Endothelial cell of umbilical vein (primary cell): ENCODE data around the gene SAT1. TPM values are rescaled to one million over a fixed set of nuclear protein-coding genes. Genes with fewer than 3 reads are reported as not detected.

Experiments used
- BruUV-seq: library from RNA; stranded (reverse); fragments of 400-500 nt; replicated peaks from 2 replicates; lab custom pipeline; 2021; lab: Mats Ljungman, UMichigan
- CTCF ChIA-PET: fragments of 300-600, 350-600 bp; sonication (Branson Sonifier 250); formaldehyde crosslinking; loops from one replicate; lab custom pipeline; 2021; ENCODE audit warnings: antibody characterized with exemption, inconsistent platforms; lab: Charles Lee
- POLR2A ChIA-PET: fragments of 300-600, 350-600 bp; sonication (Branson Sonifier 250); formaldehyde crosslinking; loops from one replicate; lab custom pipeline; 2021; ENCODE audit warnings: antibody characterized with exemption, inconsistent platforms; lab: Charles Lee
- DNase-seq: peaks from one replicate; pipeline ENCODE4 v3.0.0-alpha.2; 2011; ENCODE audit warnings: low read depth, low spot score
- FAIRE-seq: peaks from 2 replicates; lab custom pipeline; 2011; peaks lifted over from hg19 to GRCh38; lab: Jason Lieb, UNC
- H2AFZ ChIP-seq: 2 replicates; pipeline ENCODE4 v1.6.0; 2012; ENCODE audit warnings: low read depth, low read length, control low read depth, inconsistent platforms
- H3K27ac ChIP-seq: 2 replicates; pipeline ENCODE4 v1.5.1; 2011; ENCODE audit warnings: low read depth, mild to moderate bottlenecking, control low read depth, low read length, moderate library complexity; ENCODE audit not compliant: insufficient read depth
- H3K27me3 ChIP-seq, 2 experiments: 2 replicates each; pipeline versions ENCODE4 v1.6.0 to v1.6.1; 2011; ENCODE audit warnings: low read length in 2 of 2, mixed read lengths in 1 of 2; ENCODE audit not compliant: control insufficient read depth in 2 of 2, insufficient read depth in 2 of 2
- H3K36me3 ChIP-seq, 2 experiments: 2 replicates in 1 of 2; 3 replicates in 1 of 2; pipeline ENCODE4 v1.5.1; 2011; ENCODE audit warnings: low read length in 2 of 2, mild to moderate bottlenecking in 1 of 2, moderate library complexity in 1 of 2; ENCODE audit not compliant: control insufficient read depth in 2 of 2, insufficient read depth in 2 of 2; ENCODE audit errors: extremely low read depth in 1 of 2
- H3K4me1 ChIP-seq: 3 replicates; pipeline ENCODE4 v1.5.1; 2011; ENCODE audit warnings: mild to moderate bottlenecking, low read length; ENCODE audit not compliant: control insufficient read depth, insufficient read depth; ENCODE audit errors: extremely low read depth
- H3K4me2 ChIP-seq: 2 replicates; pipeline ENCODE4 v1.6.1; 2011; ENCODE audit warnings: low read length, control low read depth, mixed read lengths; ENCODE audit not compliant: insufficient read depth
- H3K4me3 ChIP-seq, 3 experiments: fragments of 200-600 bp in 1 of 3; sonication (generic), shearing (Covaris generic) in 1 of 3; replicated peaks in 1 of 3; 2 replicates each; pipeline ENCODE4 v1.5.1; 2011 to 2016; ENCODE audit warnings: control low read depth in 3 of 3, low read length in 3 of 3, mild to moderate bottlenecking in 2 of 3, inconsistent platforms in 1 of 3, low read depth in 1 of 3, moderate library complexity in 1 of 3; ENCODE audit not compliant: insufficient read depth in 1 of 3
- H3K79me2 ChIP-seq: 2 replicates; pipeline ENCODE4 v1.6.0; 2012; ENCODE audit warnings: low read length, inconsistent platforms; ENCODE audit not compliant: control insufficient read depth, insufficient read depth
- H3K9ac ChIP-seq: replicated peaks from 2 replicates; pipeline ENCODE3; 2011; ENCODE audit warnings: low read length, control low read depth; ENCODE audit not compliant: insufficient read depth; ENCODE audit errors: extremely low read depth
- H3K9me1 ChIP-seq: replicated peaks from 3 replicates; pipeline ENCODE4 v1.6.0; 2011; ENCODE audit warnings: mild to moderate bottlenecking, low read length; ENCODE audit not compliant: control insufficient read depth, insufficient read depth; ENCODE audit errors: extremely low read depth
- H3K9me3 ChIP-seq: replicated peaks from 2 replicates; pipeline ENCODE4 v1.5.1; 2012; ENCODE audit warnings: low read length, inconsistent platforms; ENCODE audit not compliant: control insufficient read depth, insufficient read depth
- H4K20me1 ChIP-seq: replicated peaks from 2 replicates; pipeline ENCODE3; 2011; ENCODE audit warnings: mild to moderate bottlenecking, low read length; ENCODE audit not compliant: control insufficient read depth, insufficient read depth; ENCODE audit errors: extremely low read depth
- CTCF ChIP-seq, 2 donors: IDR thresholded peaks; 1 replicate in 1 of 2; 2 replicates in 1 of 2; pipeline ENCODE4 v1.5.1; 2011; ENCODE audit warnings: low read length in 2 of 2, mild to moderate bottlenecking in 2 of 2, moderate library complexity in 2 of 2, control low read depth in 1 of 2, inconsistent platforms in 1 of 2, low read depth in 1 of 2; ENCODE audit not compliant: insufficient read depth in 1 of 2; ENCODE audit errors: extremely low read depth in 1 of 2
- EZH2 ChIP-seq: IDR thresholded peaks from 2 replicates; pipeline ENCODE4 v1.6.1; 2012; ENCODE audit warnings: borderline replicate concordance, low read depth, mild to moderate bottlenecking, moderate library complexity, low read length, inconsistent platforms; ENCODE audit not compliant: severe bottlenecking
- FOS ChIP-seq: IDR thresholded peaks from 2 replicates; pipeline ENCODE4 v1.6.1; 2011; ENCODE audit warnings: mild to moderate bottlenecking, low read length, moderate library complexity, borderline replicate concordance; ENCODE audit not compliant: insufficient read depth
- GATA2 ChIP-seq: IDR thresholded peaks from 2 replicates; pipeline ENCODE4 v1.7.0; 2011; ENCODE audit warnings: low read depth, mild to moderate bottlenecking, moderate library complexity, mixed read lengths, low read length; ENCODE audit not compliant: insufficient read length, insufficient read depth
- JUN ChIP-seq: IDR thresholded peaks from 2 replicates; pipeline ENCODE4 v1.6.1; 2011; ENCODE audit warnings: borderline replicate concordance, low read depth; ENCODE audit not compliant: insufficient read length, insufficient read depth
- MAX ChIP-seq: IDR thresholded peaks from 2 replicates; pipeline ENCODE4 v1.6.1; 2011; ENCODE audit not compliant: insufficient read depth, insufficient read length
- MYC ChIP-seq: IDR thresholded peaks from one replicate; pipeline ENCODE4 v1.6.1; 2011; ENCODE audit warnings: mild to moderate bottlenecking, low read depth, low read length
- POLR2A ChIP-seq: IDR thresholded peaks from 2 replicates; pipeline ENCODE4 v1.6.1; 2012; ENCODE audit warnings: low read depth, mild to moderate bottlenecking, control low read depth, low read length
- POLR2AphosphoS5 ChIP-seq: IDR thresholded peaks from 2 replicates; pipeline ENCODE4 v1.6.1; 2012; ENCODE audit warnings: low read depth, mild to moderate bottlenecking, control low read depth, low read length, moderate library complexity; ENCODE audit not compliant: insufficient read depth
- dilution Hi-C: fragments of 300-500 bp; cut with MboI; formaldehyde crosslinking; loops from one replicate; pipeline ENCODE4 v1.15.0; 2019; ENCODE audit warnings: low sequenced_read_pairs; ENCODE audit not compliant: extremely low pct_ligation_motif_present
- intact Hi-C: fragments of 100-400 bp; cut with micrococcal nuclease; formaldehyde crosslinking; loops from one replicate; pipeline ENCODE4 v1.10.0; 2022
- polyA plus RNA-seq, 4 experiments: library from polyadenylated mRNA; depleted of rRNA in 3 of 4; stranded (reverse) in 3 of 4; unstranded in 1 of 4; fragments of >200 nt; gene quantifications; 2 replicates each; pipeline versions ENCODE4 v1.2.1 to v1.2.3, GENCODE V29; 2011 to 2012; ENCODE audit warnings: missing spikeins in 1 of 4
- total RNA-seq: library from RNA; stranded (reverse); gene quantifications from 2 replicates; pipeline ENCODE4 v1.2.3, GENCODE V29; 2021

Gene SAT1
- total and polyA plus RNA-seq, 2 donors (not counting 3 experiments of a cell fraction or from before 2014, with no cell fraction given) = 289 to 526 TPM

- no peak overlapping the region for H3K4me2 ChIP-seq
- H3K27ac ChIP-seq = no peak overlapping the region
- H3K9me1 ChIP-seq = no peaks in the 10 kb centered on the region
- POLR2A ChIA-PET = no interaction called here
- no peak for TF ChIP-seq GATA2
- no peak for TF ChIP-seq CTCF (IDR thresholded peaks at IDR 0.05; ENCODE audit: extremely low read depth in 1 of 2, insufficient read depth in 1 of 2, low read depth in 1 of 2, low read length in 2 of 2)
- no peak for TF ChIP-seq EZH2
- no peak for TF ChIP-seq JUN
- TF ChIP-seq POLR2A = no peak
- no peak for TF ChIP-seq MYC
- TF ChIP-seq MAX = no peak
- TF ChIP-seq POLR2AphosphoS5 = no peak
- TF ChIP-seq FOS = no peak
- H3K4me1 ChIP-seq = no peaks in the 10 kb centered on the region
- DNase-seq (no peak), FAIRE-seq (no peak)
- dilution Hi-C loops = no loop called here
- no peak overlapping the region for H3K4me3 ChIP-seq
- CTCF ChIA-PET = no interaction called here
- H3K36me3 ChIP-seq = no peaks in the 10 kb centered on the region
- H3K9ac ChIP-seq = no peak overlapping the region
- no peak overlapping the region for H2AFZ ChIP-seq
- no peaks in the 10 kb centered on the region for H3K9me3 ChIP-seq
- no peaks in the 10 kb centered on the region for H4K20me1 ChIP-seq
- BruUV-seq = no TSS peak
- intact Hi-C loops = no loop called here
- H3K27me3 ChIP-seq = no peaks in the 10 kb centered on the region
- no peaks in the 10 kb centered on the region for H3K79me2 ChIP-seq
Observed at GRCh38 chrX:23817979-23818336, 35.0 kb downstream of the SAT1 start.
